ENCODE results near the gene ST8SIA3.
"Not testable (repeated sequence)": the region's sequence is repeated elsewhere in the genome, so short reads cannot be mapped to it uniquely, and the experiment has no call there.

Gene ST8SIA3

DNA sequence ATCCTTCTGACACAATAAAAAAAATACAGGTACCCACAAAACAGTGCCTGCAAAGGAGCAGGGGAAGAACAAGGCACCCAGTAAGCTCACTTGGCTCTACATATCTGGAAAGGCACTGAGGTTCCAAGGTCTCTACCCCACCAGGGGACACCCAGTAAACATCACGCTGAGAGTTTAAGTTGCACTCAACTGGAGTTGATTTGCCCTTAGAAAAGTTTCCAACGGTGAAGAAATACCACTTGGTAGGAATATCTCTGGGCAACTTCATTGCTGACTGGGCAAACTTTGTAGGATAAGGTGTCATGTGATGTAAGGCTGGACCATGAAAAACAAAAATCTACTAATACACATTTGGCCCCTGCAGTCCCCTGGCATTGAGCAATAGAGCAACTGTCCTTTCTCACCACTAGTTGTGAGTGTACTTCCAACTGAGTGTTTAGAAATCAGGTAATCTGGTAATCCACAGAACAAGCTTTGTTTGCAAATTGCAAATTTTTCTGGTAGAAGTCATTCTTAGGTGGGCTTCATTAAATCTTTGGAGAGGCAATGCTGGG is 14.2 kb downstream of the ST8SIA3 start:
- no peak for DNase-seq (ENCODE audit: low read depth)

- DNase-seq (ENCODE audit: low read depth), result no peak
Measured at GRCh38 chr18:57372444-57372843, 20.1 kb downstream of the ST8SIA3 start.

DNA sequence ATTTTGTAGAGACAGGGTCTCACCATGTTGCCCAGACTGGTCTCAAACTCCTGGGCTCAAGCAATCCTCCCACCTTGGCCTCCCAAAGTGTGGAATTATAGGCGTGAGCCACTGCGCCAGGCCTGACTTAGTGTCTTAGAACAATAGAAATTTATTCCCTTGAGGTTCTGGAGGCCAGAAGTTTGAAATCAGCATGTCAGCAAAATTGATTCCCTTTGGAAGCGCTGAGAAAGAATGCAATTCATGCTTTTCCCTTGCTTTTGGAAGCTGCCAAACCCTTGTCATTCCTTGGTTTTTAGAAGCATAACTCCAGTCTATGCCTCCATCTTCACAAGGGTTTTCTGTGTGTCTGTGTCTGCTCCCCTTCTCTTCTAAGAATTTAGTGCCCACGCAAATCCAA is 20.7 kb downstream of the ST8SIA3 start:
- DNase-seq (ENCODE audit: low read depth), result no peak

DNA sequence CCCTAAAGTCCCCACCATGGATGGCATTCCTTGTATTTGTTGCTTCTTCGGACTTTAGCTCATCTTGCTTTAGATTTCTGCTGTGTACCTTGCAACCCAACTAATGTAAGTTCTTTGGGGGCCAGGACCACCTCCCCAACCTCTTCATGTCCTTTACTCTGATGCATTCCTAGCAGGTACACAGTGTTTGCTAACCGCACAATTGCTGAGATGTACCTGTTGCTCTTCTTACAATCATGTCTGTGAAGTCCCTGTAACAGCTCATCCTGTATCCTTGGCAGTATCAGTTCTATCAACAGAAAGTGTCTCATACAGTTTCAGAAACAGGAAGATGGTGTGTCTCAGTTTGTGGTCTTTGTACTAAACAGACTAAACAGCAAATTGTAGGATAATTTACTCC is 24.1 kb downstream of the ST8SIA3 start:
- DNase-seq (ENCODE audit: low read depth), result no peak

GRCh38 chr18:57389271-57389670 is 36.9 kb downstream of the ST8SIA3 start:
- no peak for DNase-seq (ENCODE audit: low read depth)

DNA sequence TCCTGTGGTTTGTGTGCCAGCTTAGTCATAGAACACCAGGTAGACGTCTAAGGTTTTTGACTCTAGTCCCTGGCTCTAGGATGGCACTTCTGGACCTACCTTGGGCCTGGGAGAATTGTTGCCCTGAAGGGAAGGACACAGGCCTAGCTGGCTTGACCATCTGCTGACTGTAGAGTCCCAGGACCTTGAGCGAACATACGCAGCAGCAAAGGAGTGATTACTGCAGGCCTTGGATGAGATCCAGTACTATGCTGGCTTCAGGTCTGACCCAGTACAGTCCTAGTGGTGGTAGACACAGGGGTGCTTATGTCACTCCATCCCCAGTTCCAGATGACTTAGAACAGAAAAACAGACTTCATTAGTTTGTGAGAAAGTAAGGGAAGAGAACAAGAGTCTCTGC is 37.7 kb downstream of the ST8SIA3 start:
- DNase-seq (ENCODE audit: low read depth), result no peak

- not testable (repeated sequence) for DNase-seq (ENCODE audit: low read depth)
Measured at GRCh38 chr18:57394749-57395148, 42.4 kb downstream of the ST8SIA3 start.

DNA sequence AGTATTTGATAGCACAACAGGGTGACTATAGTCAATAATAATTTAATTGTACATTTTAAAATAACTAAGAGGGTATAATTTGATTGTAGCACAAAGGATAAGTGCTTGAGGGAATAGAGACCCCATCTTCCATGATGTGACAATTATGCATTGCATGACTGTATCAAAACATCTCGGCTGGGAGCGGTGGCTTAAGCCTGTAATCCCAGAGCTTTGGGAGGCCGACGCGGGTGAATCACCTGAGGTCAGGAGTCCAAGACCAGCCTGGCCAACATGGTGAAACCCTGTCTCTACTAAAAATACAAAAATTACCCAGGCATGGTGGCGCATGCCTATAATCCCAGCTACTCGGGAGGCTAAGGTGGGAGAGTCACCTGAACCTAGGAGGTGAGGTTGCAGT is 44.5 kb downstream of the ST8SIA3 start:
- not testable (repeated sequence) for DNase-seq (ENCODE audit: low read depth)

- no peak for DNase-seq (ENCODE audit: low read depth)
Measured at GRCh38 chr18:57397440-57398132, 45.2 kb downstream of the ST8SIA3 start.

- no peak for DNase-seq (ENCODE audit: low read depth)
Measured at GRCh38 chr18:57404345-57404744, 52.0 kb downstream of the ST8SIA3 start.

DNA sequence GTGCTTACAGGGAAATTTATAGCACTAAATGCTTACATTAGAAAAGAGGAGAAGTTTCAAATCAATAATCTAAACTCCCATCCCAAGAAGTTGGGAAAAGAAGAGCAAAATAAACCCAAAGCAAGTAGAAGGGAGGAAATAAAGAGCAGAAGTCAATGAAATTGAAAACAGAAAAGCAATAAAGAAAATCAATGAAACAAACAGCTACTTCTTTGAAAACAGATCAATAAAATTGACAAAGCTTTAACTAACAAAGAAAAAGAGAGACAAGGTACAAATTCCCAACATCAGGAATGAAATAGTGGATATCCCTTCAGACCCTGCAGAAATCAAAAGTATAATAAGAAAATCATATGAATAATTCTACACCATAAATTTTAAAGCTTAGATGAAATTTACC is 57.3 kb downstream of the ST8SIA3 start:
- no peak for DNase-seq (ENCODE audit: low read depth)

DNA sequence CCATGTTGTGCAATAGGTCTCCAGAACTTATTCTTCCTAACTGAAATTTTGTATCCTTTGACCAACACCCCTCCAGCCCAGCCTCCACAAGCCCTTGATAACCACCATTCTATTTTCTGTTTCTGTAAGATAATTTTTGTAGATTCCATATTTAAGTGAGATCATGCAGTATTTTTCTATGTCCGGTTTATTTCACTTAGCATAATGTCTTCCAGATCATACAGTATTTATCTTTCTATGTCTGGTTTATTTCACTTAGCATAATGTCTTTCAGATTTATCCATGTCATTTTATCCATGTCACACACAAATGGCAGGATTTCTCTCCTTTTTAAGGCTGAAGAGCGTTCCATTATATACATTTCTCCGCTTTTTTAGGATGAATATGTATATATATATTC is 58.4 kb downstream of the ST8SIA3 start:
- no peak for DNase-seq (ENCODE audit: low read depth)

- DNase-seq (ENCODE audit: low read depth), result no peak
Measured at GRCh38 chr18:57416542-57416941, 64.2 kb downstream of the ST8SIA3 start.
